NCI-H2171 (cell line): ENCODE results near the gene CXCL1.

Experiments
- DNase-seq: peaks from one replicate; lab custom pipeline; 2025; lab: John Stamatoyannopoulos, UW

Gene CXCL1

GRCh38 chr4:73869130-73870055 is at the start of gene CXCL1:
TSS of gene CXCL1 (plus strand) at chr4:73869393. CDS start at chr4:73869471, 78 bp downstream.
- DNase-seq, result no peak

DNA sequence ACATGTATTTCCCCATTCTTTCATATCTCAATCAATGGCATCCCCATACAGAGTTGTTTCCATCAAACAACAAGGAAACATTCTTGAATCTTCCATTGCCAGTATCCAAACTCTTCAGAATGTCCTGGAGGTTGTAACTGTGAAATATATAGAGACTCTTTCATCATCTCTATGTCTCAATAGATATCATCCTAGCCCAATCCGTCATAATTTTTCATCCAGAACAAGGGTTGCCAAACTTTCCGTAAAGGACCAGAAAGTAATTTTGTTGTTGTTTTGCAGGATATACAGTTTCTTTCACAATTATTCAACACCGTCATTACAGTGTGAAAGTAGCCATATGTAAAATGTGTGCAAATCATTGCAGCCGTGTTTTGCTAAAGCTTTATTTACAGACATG is 47.9 kb upstream of the CXCL1 start:
- no peak for DNase-seq

DNA sequence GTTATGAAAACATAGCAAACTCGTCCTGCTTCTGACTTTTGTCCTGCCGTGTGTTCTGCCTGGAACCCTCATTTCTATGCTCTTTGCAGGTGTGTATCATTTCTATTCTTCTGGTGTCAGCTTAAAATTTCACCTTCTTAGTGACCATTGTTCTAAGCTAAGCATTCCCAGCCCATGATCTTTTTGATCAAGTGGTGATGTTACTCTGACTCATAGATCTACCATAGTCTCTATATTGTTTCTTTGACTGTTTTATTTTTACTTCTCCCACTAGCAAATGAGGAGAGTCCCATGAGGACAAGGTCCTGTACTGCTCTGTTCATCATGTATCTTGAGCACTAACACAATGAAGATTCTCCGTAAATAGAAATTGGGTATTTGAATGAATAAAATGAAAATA is 46.8 kb upstream of the CXCL1 start:
- no peak for DNase-seq

DNA sequence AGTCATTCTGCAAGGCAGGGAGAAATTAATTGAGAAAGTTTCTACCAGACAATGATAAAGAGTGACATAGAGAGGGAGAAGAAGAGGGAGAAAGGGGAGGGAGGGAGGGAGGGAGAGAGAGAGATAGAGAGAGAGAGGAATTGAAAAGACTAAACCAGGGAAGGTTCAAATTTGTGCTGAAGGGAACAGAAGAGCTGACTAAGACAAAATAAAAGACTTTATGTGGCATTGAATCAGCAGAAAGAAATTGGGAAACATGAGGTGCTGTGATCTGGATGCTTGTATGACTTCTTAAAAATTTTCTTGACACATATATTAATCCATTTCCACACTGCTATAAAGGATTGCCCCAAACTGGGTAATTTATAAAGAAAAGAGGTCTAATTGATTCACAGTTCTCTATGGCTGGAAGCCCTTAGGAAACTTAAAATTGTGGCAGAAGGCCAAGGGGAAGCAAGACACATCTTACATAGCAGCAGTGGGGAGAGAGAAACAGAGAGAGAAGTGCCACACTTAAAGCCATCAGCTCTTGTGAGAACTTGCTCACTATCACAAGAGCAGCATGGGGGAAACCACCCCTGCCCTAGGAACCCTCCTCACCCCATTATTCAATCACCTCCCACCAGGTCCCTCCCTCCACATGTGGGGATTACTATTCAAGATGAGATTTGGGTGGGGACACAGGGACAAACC is 46.2 kb upstream of the CXCL1 start:
- no peak for DNase-seq

DNA sequence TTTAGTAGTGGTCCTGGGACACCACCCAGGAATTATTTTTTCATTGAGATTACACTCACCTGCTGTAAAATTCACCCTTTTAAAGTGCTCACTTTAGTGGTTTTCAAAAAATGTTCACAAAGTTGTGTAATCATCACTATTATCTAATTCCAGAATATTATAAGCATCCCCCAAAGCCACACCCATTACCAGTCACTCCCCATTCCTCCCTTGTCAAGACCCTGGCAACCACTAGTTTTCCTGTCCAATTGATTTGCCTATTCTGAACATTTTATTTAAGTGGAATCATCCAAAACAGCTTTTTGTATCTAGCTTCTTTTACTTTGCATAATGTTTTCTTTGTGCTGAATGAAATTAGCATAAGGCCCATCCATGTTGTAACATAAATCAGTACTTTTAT is 45.4 kb upstream of the CXCL1 start:
- no peak for DNase-seq

DNA sequence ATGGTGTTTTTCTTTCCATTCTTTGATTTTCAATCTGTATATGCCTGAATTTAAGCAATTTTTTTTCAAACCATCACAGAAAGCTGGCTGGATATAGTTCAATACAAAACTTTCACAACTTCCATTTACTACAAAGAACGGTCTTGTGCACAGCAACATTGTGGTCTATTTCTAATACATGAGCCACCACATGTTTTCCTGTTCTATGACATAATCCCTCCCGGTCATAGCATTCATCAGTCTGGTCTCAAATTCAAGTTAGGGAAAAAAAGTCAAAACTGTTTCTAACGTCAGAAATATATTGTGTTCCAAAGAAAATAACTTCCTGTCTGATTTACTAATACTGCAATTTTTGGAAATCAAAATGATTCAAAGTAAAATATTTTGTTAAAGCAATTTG is 40.2 kb upstream of the CXCL1 start:
- no peak for DNase-seq

GRCh38 chr4:73831569-73831968 is 37.6 kb upstream of the CXCL1 start:
- DNase-seq, result no peak

DNA sequence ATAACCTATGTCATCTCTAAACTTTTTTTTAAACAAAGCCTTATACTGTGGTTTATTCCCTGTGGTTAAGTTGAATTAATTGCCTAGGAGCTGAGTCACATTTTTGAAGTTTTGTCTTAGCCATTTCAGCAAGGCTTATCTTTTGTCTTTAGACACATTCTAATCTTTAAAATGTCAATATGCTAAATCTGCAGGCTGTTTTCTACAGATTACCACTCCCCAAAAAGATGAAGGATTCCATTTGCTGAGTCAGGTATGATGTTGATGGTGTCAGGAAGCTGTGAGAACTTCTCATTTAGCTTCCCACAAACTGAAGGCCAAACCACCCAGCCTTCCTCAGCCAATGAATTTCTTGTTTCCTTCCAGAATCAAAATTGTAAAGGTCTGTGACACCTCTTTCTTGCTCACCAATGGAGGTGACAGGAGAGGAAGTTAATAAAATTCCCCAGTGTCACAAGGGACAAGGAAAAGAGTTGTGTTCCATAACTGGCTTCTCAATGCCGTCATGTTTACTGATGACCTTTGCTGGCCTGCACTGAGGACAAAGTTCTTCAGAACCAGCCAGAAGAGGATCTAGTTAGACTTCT is 36.4 kb upstream of the CXCL1 start:
- DNase-seq, result no peak

- no peak for DNase-seq
Observed at GRCh38 chr4:73836373-73837279, 32.6 kb upstream of the CXCL1 start, which contains the start of gene CXCL6. TSS of gene CXCL6 (plus strand) at chr4:73836678. CDS start at chr4:73836751, 73 bp downstream.

DNA sequence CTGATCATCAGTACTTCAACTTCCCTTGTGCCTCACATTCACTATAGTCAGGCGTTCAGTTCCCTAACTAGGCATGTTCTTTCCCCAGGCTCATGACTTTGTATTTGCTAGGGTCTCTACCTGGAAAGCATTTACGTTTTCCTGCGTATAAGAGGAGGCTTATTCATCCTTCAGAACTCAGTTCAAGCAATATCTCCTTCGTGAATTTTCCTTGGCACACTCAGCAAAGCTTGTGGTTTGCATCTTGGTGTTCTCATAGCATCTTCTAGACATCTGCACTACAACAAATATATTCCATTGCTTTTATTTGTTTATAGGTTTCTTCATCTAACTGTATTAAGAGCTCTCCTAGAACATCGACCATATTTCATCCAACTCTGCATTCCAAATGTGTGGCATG is 30.1 kb upstream of the CXCL1 start:
- DNase-seq, result no peak

GRCh38 chr4:73839715-73840114 is 29.5 kb upstream of the CXCL1 start:
- no peak for DNase-seq

DNA sequence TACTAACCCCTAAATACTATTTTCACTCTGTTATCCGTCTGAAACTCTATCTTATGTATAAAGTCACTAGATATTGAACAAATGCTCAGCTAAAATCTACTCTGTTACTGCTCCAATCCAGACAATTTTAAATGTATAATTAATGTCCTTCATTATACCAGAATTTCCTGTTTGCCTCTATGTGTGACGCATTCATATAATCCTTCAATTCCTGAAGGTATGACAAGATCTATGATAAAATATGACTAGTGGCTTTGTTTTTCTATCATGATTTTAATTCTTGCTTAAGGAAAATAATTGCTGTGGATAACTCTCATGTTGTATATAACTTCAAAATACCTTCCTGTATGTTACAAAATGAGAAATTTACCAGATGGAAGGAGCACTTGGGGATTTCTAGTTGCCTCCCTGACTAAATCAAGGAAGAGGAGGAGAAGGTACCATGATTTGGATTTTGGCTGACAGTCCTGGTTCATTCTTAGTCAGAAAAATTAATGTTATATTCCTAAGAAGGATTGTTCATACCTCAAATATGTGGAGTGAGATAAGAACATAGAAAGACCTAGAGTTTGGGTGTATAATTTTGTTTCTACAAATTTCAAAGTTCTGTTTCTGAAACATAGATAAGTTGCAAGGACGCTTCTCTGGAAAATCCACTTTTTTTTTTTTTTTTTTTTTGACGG is 27.8 kb upstream of the CXCL1 start:
- no peak for DNase-seq

- DNase-seq, result no peak
Observed at GRCh38 chr4:73842696-73843095, 26.5 kb upstream of the CXCL1 start.

GRCh38 chr4:73843369-73843768 is 25.8 kb upstream of the CXCL1 start:
- DNase-seq, result no peak

- DNase-seq, result no peak
Observed at GRCh38 chr4:73844345-73844744, 24.8 kb upstream of the CXCL1 start.

DNA sequence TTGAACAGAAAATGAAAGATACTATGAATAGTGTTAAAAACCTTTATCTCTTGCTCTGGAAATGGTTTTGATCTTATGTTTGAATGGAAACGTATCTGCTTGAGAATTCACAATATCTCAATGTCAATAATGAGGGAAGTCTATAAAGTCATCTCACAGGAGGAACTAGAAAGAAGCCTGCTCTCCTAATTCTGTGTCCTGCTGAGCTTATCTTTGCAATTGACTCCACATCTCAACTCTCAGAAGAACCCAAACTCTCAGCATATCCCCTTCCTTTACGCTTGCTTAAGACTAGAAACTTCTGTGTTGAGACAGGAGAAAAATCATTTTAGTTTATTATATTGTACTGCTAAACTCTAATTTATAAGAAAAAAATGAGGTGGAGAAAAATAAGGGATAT is 24.4 kb upstream of the CXCL1 start:
- no peak for DNase-seq

GRCh38 chr4:73847526-73848182 is 21.5 kb upstream of the CXCL1 start:
- no peak for DNase-seq

GRCh38 chr4:73848183-73848777 is 20.9 kb upstream of the CXCL1 start:
- no peak for DNase-seq

- no peak for DNase-seq
Observed at GRCh38 chr4:73850261-73850970, 18.8 kb upstream of the CXCL1 start.

DNA sequence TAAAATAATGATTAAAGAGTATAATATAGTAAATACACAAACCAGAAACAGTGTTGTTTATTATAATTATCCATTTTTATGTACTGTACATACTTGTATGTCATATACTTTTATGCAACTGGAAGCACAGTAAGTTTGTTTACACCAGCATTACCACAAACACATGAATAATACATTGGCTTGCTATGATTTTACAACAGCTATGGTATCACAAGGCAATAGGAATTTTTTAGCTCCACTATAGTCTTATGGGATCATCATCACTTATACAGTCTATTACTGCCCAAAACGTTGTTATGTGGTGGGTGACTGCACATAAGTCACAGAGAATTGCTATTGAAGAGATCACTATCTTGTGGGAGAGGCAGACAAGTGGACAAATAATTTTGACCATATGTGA is 17.9 kb upstream of the CXCL1 start:
- no peak for DNase-seq
